Measurements from ENCODE around the gene KCNMA1. TPM values are rescaled to one million over a fixed set of nuclear protein-coding genes. Genes with fewer than 3 reads are reported as not detected.

KCNMA1 gene
- polyA plus RNA-seq, 1 of the 3 experiments (the other 2 are of a cell fraction) = 107 TPM

DNA sequence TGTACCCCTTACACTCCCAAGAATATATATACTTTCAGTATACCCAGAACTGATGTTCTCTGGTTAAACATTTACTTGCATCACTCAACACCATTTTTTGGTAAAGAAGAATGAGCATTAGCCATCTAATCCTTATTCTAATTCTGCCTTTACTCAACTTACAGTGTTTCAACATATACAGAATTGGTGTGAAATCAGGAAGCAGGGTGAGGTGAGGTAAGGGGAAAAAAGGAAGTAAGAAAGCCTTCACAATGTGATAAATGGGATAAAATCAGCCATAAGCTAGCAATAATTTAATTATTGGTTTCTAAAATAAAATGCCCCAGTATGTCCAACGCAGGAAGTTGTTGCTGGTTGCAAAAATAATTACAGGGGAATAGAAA is 605.4 kb downstream of the KCNMA1 start (continued):
- TF ChIP-seq, protein P1, sequence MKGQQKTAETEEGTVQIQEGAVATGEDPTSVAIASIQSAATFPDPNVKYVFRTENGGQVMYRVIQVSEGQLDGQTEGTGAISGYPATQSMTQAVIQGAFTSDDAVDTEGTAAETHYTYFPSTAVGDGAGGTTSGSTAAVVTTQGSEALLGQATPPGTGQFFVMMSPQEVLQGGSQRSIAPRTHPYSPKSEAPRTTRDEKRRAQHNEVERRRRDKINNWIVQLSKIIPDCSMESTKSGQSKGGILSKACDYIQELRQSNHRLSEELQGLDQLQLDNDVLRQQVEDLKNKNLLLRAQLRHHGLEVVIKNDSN (IDR thresholded peaks at IDR 0.05; ENCODE audit: borderline replicate concordance, low read depth) = no peak
- TF ChIP-seq, protein P2, sequence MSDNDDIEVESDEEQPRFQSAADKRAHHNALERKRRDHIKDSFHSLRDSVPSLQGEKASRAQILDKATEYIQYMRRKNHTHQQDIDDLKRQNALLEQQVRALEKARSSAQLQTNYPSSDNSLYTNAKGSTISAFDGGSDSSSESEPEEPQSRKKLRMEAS (IDR thresholded peaks at IDR 0.05; ENCODE audit: low read depth) = no peak
- TF ChIP-seq ELF1 (IDR thresholded peaks at IDR 0.05) = no peak
- no peak for TF ChIP-seq SMC3 (IDR thresholded peaks at IDR 0.05; ENCODE audit: low read depth, low read length)
- no peak for TF ChIP-seq FOXM1 (IDR thresholded peaks at IDR 0.05; ENCODE audit: low read depth)
- no peak for TF ChIP-seq TCF12 (IDR thresholded peaks at IDR 0.05)
- TF ChIP-seq RAD21 (IDR thresholded peaks at IDR 0.05; ENCODE audit: low read length) = no peak
- no peak for TF ChIP-seq MXI1 (IDR thresholded peaks at IDR 0.05; ENCODE audit: low read depth, low read length)
- TF ChIP-seq SIN3A (IDR thresholded peaks at IDR 0.05; ENCODE audit: borderline replicate concordance, low read depth, low read length) = no peak
- no peak for TF ChIP-seq EZH2phosphoT487 (IDR thresholded peaks at IDR 0.05; ENCODE audit: borderline replicate concordance, low read depth)
- TF ChIP-seq TEAD4 (IDR thresholded peaks at IDR 0.05; ENCODE audit: borderline replicate concordance, insufficient read depth) = no peak
- no peak for TF ChIP-seq JUND (IDR thresholded peaks at IDR 0.05)
- TF ChIP-seq, protein P3, sequence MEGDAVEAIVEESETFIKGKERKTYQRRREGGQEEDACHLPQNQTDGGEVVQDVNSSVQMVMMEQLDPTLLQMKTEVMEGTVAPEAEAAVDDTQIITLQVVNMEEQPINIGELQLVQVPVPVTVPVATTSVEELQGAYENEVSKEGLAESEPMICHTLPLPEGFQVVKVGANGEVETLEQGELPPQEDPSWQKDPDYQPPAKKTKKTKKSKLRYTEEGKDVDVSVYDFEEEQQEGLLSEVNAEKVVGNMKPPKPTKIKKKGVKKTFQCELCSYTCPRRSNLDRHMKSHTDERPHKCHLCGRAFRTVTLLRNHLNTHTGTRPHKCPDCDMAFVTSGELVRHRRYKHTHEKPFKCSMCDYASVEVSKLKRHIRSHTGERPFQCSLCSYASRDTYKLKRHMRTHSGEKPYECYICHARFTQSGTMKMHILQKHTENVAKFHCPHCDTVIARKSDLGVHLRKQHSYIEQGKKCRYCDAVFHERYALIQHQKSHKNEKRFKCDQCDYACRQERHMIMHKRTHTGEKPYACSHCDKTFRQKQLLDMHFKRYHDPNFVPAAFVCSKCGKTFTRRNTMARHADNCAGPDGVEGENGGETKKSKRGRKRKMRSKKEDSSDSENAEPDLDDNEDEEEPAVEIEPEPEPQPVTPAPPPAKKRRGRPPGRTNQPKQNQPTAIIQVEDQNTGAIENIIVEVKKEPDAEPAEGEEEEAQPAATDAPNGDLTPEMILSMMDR (IDR thresholded peaks at IDR 0.05) = no peak

DNA sequence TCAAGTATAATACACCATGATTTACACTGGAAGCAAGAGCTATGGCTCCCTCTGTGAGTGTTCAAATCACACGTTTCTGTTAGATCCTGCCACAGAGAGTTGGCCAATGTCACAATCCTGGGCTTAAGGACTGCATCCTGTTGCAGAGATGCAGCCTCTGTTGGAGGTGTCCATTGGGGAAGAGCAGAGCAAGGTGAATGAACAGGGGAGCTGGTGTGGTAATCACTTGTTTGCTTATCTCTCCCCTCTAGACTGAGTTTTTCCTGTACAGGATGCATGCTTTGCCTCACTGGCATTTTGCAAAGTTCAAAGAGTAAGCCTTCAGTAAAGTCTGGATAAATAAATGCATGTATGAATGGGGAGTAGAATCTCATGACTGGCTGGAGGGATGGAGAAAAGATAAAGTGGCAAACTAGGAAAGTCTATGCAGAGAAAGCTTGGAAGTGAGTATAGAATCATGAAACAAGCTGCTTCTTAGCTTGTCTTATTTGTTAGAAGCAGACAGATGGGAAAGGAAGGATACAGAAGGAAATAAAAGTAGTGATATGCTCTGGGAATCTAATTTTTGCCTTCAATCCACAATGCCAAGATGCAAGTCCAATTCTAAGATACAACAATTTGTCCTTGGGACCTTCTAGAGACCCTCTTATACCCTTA is 605.9 kb downstream of the KCNMA1 start:
- no peak overlapping the region for H3K4me2 ChIP-seq
- H3K27me3 ChIP-seq (ENCODE audit: insufficient read depth) = no peaks in the 10 kb centered on the region
- no peak for DNase-seq
- CTCF ChIA-PET = interaction anchor here (0.6 to 1.0 kb wide), 2 partner anchors 46 to 77 kb away, joined by 3 read pairs; no protein-coding TSS in a partner anchor
- peaks cover 0 to 29% of the 10 kb centered on the region in 2 experiments for H3K36me3 ChIP-seq (replicated peaks in 1 of 2; ENCODE audit: control insufficient read depth in 1 of 2, insufficient read depth in 2 of 2, low read length in 1 of 2)
- H3K4me1 ChIP-seq (ENCODE audit: control insufficient read depth in 1 of 2, insufficient read depth in 2 of 2, low read depth in 1 of 2, low read length in 1 of 2) = peaks cover 0 to 50% of the 10 kb centered on the region in 2 experiments; a peak in 2 of 4 replicates
- no peaks in the 10 kb centered on the region for H3F3A ChIP-seq (replicated peaks; ENCODE audit: insufficient read depth)
- H3K9me2 ChIP-seq = no peaks in the 10 kb centered on the region
- H2AFZ ChIP-seq (ENCODE audit: low read depth) = no peak overlapping the region
- 92% methylated on average over 1 of the region's 1 CpG for WGBS (ENCODE audit: low lambda C conversion rate)
- H3K9ac ChIP-seq = no peak overlapping the region
- peak overlapping the region in 1 of 2 experiments; percentile 92; a peak in 2 of 4 replicates for H3K27ac ChIP-seq (ENCODE audit: low read depth in 2 of 2, low read length in 1 of 2)
- H4K20me1 ChIP-seq (ENCODE audit: insufficient read depth) = no peaks in the 10 kb centered on the region
- H3K4me3 ChIP-seq (ENCODE audit: low read depth in 2 of 2, low read length in 1 of 2) = no peak overlapping the region
- POLR2A ChIA-PET = no interaction called here
- H3K9me3 ChIP-seq = no peaks in the 10 kb centered on the region
- no peaks in the 10 kb centered on the region for H3K79me2 ChIP-seq (ENCODE audit: insufficient read depth)
- TF ChIP-seq, protein P4, sequence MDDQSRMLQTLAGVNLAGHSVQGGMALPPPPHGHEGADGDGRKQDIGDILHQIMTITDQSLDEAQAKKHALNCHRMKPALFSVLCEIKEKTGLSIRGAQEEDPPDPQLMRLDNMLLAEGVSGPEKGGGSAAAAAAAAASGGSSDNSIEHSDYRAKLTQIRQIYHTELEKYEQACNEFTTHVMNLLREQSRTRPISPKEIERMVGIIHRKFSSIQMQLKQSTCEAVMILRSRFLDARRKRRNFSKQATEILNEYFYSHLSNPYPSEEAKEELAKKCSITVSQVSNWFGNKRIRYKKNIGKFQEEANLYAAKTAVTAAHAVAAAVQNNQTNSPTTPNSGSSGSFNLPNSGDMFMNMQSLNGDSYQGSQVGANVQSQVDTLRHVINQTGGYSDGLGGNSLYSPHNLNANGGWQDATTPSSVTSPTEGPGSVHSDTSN (IDR thresholded peaks at IDR 0.05) = no peak
- TF ChIP-seq, protein P2 (IDR thresholded peaks at IDR 0.05; ENCODE audit: low read depth) = no peak
- TF ChIP-seq, protein P3 (IDR thresholded peaks at IDR 0.05) = no peak
- TF ChIP-seq RCOR1 (IDR thresholded peaks at IDR 0.05; ENCODE audit: low read length) = no peak
- no peak for TF ChIP-seq MEF2A (IDR thresholded peaks at IDR 0.05; ENCODE audit: borderline replicate concordance, low read depth)
- TF ChIP-seq EP300 (IDR thresholded peaks at IDR 0.05; ENCODE audit: borderline replicate concordance in 1 of 2, low read depth in 1 of 2, low read length in 1 of 2) = no peak
- no peak for TF ChIP-seq GABPA (IDR thresholded peaks at IDR 0.05; ENCODE audit: low read depth)
- TF ChIP-seq CHD2 (IDR thresholded peaks at IDR 0.05; ENCODE audit: low read length, partially characterized antibody) = no peak
- no peak for TF ChIP-seq YY1 (IDR thresholded peaks at IDR 0.05; ENCODE audit: low read depth)
- TF ChIP-seq, protein P5, sequence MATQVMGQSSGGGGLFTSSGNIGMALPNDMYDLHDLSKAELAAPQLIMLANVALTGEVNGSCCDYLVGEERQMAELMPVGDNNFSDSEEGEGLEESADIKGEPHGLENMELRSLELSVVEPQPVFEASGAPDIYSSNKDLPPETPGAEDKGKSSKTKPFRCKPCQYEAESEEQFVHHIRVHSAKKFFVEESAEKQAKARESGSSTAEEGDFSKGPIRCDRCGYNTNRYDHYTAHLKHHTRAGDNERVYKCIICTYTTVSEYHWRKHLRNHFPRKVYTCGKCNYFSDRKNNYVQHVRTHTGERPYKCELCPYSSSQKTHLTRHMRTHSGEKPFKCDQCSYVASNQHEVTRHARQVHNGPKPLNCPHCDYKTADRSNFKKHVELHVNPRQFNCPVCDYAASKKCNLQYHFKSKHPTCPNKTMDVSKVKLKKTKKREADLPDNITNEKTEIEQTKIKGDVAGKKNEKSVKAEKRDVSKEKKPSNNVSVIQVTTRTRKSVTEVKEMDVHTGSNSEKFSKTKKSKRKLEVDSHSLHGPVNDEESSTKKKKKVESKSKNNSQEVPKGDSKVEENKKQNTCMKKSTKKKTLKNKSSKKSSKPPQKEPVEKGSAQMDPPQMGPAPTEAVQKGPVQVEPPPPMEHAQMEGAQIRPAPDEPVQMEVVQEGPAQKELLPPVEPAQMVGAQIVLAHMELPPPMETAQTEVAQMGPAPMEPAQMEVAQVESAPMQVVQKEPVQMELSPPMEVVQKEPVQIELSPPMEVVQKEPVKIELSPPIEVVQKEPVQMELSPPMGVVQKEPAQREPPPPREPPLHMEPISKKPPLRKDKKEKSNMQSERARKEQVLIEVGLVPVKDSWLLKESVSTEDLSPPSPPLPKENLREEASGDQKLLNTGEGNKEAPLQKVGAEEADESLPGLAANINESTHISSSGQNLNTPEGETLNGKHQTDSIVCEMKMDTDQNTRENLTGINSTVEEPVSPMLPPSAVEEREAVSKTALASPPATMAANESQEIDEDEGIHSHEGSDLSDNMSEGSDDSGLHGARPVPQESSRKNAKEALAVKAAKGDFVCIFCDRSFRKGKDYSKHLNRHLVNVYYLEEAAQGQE (IDR thresholded peaks at IDR 0.05; ENCODE audit: low read depth, low read length) = no peak
- no peak for TF ChIP-seq ELF1 (IDR thresholded peaks at IDR 0.05)
- TF ChIP-seq GATA2 (CRISPR knock-in tag; IDR thresholded peaks at IDR 0.05) = no peak
- no peak for TF ChIP-seq TCF12 (IDR thresholded peaks at IDR 0.05)

All from SK-N-SH (cell line).